Peyer's patch (tissue), 4 donors: Measurements from ENCODE around the gene EBF4. TPM values are rescaled to one million over a fixed set of nuclear protein-coding genes. Genes with fewer than 3 reads are reported as not detected.

Experiments used
- DNase-seq, 3 donors: peaks; one replicate each; pipeline ENCODE4 v3.0.0-alpha.2; 2017 to 2019
- H3K27ac ChIP-seq, 4 donors: fragments of 200-600 bp; sonication (generic); one replicate each; pipeline ENCODE4 v1.5.1; 2016 to 2019
- H3K27me3 ChIP-seq, 2 donors: fragments of 200-600 bp; sonication (generic); one replicate each; pipeline ENCODE4 v1.5.1; 2019
- H3K36me3 ChIP-seq, 3 donors: fragments of 200-600 bp; sonication (generic); one replicate each; pipeline ENCODE4 v1.5.1; 2016 to 2019
- H3K4me1 ChIP-seq, 4 donors: fragments of 200-600 bp; sonication (generic); one replicate each; pipeline ENCODE4 v1.5.1; 2016 to 2019
- H3K4me3 ChIP-seq, 4 donors: fragments of 200-600 bp; sonication (generic); 1 replicate in 3 of 4; 2 replicates in 1 of 4; pipeline ENCODE4 v1.5.1; 2016 to 2019; ENCODE audit warnings: mild to moderate bottlenecking in 1 of 4
- H3K9me3 ChIP-seq, 4 donors: fragments of 200-600 bp; sonication (generic); one replicate each; pipeline ENCODE4 v1.5.1; 2016 to 2019; ENCODE audit warnings: mild to moderate bottlenecking in 1 of 4
- CTCF ChIP-seq, 6 experiments: fragments of 450-650 bp in 4 of 6; fragments of 200-600 bp in 2 of 6; sonication (generic) in 1 of 6; IDR thresholded peaks; one replicate each; pipeline ENCODE4 v1.5.1; 2017 to 2019; ENCODE audit warnings: antibody characterized with exemption in 6 of 6, mild to moderate bottlenecking in 3 of 6, moderate library complexity in 1 of 6
- POLR2A ChIP-seq, 2 donors: fragments of 450-650 bp; IDR thresholded peaks; one replicate each; pipeline ENCODE4 v1.5.1; 2017; ENCODE audit warnings: antibody characterized with exemption in 2 of 2, mild to moderate bottlenecking in 2 of 2, moderate library complexity in 2 of 2
- total RNA-seq, 4 donors: library from RNA; depleted of rRNA; stranded (reverse); fragments of >200 nt; gene quantifications; one replicate each; pipeline ENCODE4 v1.1.0, GENCODE V29; 2016

The EBF4 gene
- total RNA-seq, 4 donors from 2014 or later, result 1.4 to 17.3 (median 5.1) TPM

GRCh38 chr20:2751347-2751877 is 58.8 kb downstream of the EBF4 start:
- H3K27ac ChIP-seq, result peak overlapping the region in 3 of 4 donors; percentile 32 to 49 (median 36)
- peak in 1 of 3 donors; percentile 42 for DNase-seq
- no peaks in the 10 kb centered on the region for H3K27me3 ChIP-seq
- no peaks in the 10 kb centered on the region for H3K9me3 ChIP-seq
- peaks cover 3 to 38% (median 18%) of the 10 kb centered on the region in 4 donors for H3K4me1 ChIP-seq
- TF ChIP-seq POLR2A (IDR thresholded peaks at IDR 0.05) (no peak), CTCF (IDR thresholded peaks at IDR 0.05) (no peak)
- H3K4me3 ChIP-seq, result peak overlapping the region; percentile 27 to 64 (median 56)
- H3K36me3 ChIP-seq, result no peaks in the 10 kb centered on the region

- Histone ChIP-seq H3K36me3 (no peaks in the 10 kb centered on the region), H3K27me3 (no peaks in the 10 kb centered on the region), H3K4me1 (peaks cover 3 to 38% (median 18%) of the 10 kb centered on the region in 4 donors), H3K27ac (peak overlapping the region in 3 of 4 donors; percentile 32 to 49 (median 36)), H3K4me3 (peak overlapping the region; percentile 27 to 64 (median 56)), H3K9me3 (no peaks in the 10 kb centered on the region)
- no peak for TF ChIP-seq POLR2A (IDR thresholded peaks at IDR 0.05)
- TF ChIP-seq CTCF (IDR thresholded peaks at IDR 0.05), result peak in 3 of 6 experiments; percentile 11 to 31 (median 24)
- peak in 1 of 3 donors; percentile 58 for DNase-seq
Observed at GRCh38 chr20:2751878-2752566, 59.4 kb downstream of the EBF4 start.

GRCh38 chr20:2752567-2753460 is 60.2 kb downstream of the EBF4 start:
- peak overlapping the region in 1 of 4 donors; percentile 25 for H3K27ac ChIP-seq
- peak in 1 of 3 donors; percentile 56 for DNase-seq
- peak; percentile 15 to 53 (median 43) for TF ChIP-seq CTCF (IDR thresholded peaks at IDR 0.05)
- no peak for TF ChIP-seq POLR2A (IDR thresholded peaks at IDR 0.05)
- no peaks in the 10 kb centered on the region for H3K36me3 ChIP-seq
- H3K4me1 ChIP-seq, result peaks cover 3 to 38% (median 18%) of the 10 kb centered on the region in 4 donors
- no peaks in the 10 kb centered on the region for H3K27me3 ChIP-seq
- peak overlapping the region; percentile 27 to 64 (median 56) for H3K4me3 ChIP-seq
- H3K9me3 ChIP-seq, result no peaks in the 10 kb centered on the region

- peak in 1 of 3 donors; percentile 23 for DNase-seq
- Histone ChIP-seq H3K4me1 (peaks cover 3 to 38% (median 18%) of the 10 kb centered on the region in 4 donors), H3K9me3 (no peaks in the 10 kb centered on the region), H3K4me3 (no peak overlapping the region), H3K27me3 (no peaks in the 10 kb centered on the region), H3K27ac (no peak overlapping the region), H3K36me3 (no peaks in the 10 kb centered on the region)
- TF ChIP-seq CTCF (IDR thresholded peaks at IDR 0.05) (no peak), POLR2A (IDR thresholded peaks at IDR 0.05) (no peak)
Observed at GRCh38 chr20:2753461-2754040, 61.0 kb downstream of the EBF4 start.

GRCh38 chr20:2754424-2754823 is 61.8 kb downstream of the EBF4 start:
- Histone ChIP-seq H3K27me3 (no peaks in the 10 kb centered on the region), H3K4me3 (no peak overlapping the region), H3K27ac (no peak overlapping the region), H3K36me3 (no peaks in the 10 kb centered on the region), H3K4me1 (peaks cover 3 to 38% (median 18%) of the 10 kb centered on the region in 4 donors), H3K9me3 (no peaks in the 10 kb centered on the region)
- no peak for DNase-seq
- no peak for TF ChIP-seq CTCF (IDR thresholded peaks at IDR 0.05)
- no peak for TF ChIP-seq POLR2A (IDR thresholded peaks at IDR 0.05)
